Daoy (cell line): ENCODE data around the gene CSRP2. TPM values are rescaled to one million over a fixed set of nuclear protein-coding genes. Genes with fewer than 3 reads are reported as not detected.

ENCODE experiments used
- DNase-seq: peaks from one replicate; pipeline ENCODE4 v3.0.0-alpha.2; 2015; ENCODE audit warnings: low read depth
- total RNA-seq: library from RNA; depleted of rRNA; stranded (reverse); fragments of >200 nt; shearing (Covaris generic); gene quantifications from 2 replicates; pipeline ENCODE4 v1.2.3, GENCODE V29; 2014

CSRP2 gene
- total RNA-seq, 1 experiment from 2014 or later = 74.6 TPM

DNA sequence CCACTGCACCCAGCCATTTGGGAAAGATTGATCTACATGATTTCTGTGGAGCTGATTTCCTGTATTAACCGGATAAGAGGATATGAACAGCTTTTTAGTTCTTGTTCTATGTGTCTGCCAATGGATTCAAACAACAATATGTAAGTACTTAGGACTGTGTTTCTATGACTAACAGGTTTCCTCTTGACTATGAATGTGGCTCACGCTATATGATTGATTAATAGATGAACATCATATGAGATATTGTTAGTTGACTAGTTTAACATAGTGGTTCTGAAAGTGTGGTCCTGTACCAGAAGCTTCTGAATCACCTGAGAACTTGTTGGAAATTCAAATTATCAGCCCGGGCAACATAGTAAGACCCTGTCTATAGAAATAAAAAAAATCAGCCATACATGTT lies 12.8 kb upstream of the CSRP2 start:
- DNase-seq = no peak

DNA sequence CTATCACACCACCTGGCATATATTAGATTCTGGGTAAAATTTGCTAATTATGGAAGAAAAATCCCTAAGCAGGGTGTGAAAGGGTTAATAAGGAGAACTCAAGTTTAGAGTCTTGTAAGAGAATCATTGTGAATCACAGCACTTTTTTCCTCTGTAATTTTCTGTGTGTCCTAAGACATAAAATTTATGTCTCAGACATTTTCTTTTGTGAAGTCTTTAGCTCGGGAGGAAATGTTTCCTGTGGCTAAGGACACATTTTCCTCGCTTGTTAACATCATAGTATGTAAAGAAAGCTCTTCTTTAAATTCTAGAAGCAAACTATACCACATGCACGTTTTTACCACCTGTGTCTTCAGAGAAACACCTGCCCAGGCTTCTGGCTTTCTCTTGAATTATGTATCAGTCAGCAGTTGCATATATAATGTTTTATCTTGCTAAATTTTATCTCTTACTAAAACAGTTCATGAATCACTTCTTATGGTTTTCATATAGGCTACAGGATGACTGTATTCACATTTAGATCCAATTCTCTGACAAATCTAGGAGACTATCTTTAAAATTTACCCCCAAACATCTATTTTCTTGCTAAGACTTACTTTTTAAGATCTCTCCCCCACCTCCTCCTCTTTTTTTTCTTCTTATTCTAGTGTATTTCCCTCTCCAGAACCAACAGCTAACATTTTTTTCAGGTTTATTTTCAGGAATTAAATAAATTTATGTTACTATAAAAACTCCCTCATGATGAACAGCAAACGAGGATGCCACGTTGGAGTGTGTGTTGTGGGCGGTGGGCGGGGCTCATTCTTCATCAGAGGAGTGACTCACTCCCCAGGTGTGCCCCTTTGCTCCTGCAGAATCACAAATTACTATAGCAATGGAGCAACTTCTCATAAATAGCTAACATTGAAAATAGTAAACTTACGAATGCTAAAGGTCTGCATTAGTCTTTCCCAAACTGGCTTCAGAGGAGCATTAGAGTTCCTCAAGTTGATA lies 11.6 kb upstream of the CSRP2 start:
- DNase-seq = peak; percentile 31

DNA sequence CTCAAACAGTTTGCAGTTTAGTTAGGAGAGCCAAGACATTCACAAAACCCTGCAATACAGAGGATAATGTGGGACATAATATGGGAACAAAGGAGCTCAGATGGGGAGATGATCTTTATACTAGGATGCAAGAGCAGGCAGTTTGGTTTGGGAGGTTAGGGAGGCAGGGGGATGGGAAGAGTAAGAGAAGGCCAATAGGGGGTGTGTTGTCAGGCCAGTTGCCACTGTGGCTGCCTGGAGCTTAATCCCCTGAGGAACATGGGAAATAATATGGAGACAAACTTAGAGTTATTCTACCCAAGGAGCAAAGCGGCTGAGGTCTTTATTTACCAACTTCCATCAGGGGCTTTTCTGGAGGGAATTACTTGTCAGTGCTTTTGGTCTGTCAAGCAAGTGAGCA lies 10.0 kb upstream of the CSRP2 start:
- DNase-seq = no peak

DNA sequence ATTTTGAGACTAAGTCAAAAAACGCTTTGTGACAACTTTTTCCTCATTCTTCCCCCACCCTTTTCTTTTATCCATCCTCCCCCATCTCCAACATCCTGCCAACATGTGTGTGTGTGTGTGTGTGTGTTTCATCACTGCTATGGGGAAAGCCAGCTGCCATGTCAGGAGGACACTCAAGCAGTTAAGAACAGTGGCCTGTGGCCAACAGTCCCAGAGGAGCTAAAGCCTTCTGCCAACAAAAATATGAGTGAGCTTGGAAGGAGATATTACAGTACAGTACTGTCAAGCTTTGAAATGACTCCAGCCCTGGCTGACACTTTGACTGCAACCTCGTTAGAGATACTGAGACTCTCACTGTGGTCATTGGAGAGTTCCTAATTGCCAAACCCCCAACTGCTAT lies 5.0 kb upstream of the CSRP2 start:
- peak; percentile 30 for DNase-seq

DNA sequence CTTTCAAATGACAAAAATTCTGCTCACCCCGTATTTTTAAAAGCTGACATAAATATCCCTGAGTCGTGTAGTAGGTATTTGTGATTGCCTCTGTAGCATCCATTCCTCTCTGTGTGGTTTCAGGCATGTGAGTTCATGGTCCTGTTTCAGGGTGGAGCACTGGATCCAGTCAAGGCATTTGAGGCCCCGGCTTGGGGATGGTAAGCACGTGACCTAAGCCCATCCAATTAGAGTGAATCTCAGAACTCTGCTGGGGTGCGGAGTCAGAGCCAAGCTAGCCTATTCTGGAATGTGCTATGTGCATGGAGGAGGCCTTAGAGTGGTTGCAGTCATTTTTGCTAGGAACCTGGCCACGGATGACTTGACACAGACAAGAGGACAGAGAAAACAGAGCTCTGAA lies 4.3 kb upstream of the CSRP2 start:
- peak; percentile 19 for DNase-seq

DNA sequence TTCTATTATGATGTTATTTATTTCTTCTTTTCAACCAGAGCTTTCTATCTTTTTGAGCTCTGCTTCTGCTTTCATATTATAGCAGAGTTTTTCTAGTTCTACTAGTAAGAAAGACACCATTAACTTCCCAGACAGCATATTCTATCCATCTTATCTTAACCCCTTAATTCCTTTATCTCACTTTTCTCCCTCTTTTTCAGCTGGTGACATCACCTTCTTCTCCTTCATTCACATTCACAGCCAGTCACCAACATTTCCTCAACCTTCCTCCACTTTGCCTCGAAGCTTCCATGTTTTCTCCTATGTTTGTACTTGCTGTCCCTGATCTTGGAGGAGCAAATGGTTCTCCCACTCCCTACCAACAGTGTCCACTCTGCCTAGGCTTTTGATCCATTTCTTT lies 3.5 kb upstream of the CSRP2 start:
- no peak for DNase-seq

DNA sequence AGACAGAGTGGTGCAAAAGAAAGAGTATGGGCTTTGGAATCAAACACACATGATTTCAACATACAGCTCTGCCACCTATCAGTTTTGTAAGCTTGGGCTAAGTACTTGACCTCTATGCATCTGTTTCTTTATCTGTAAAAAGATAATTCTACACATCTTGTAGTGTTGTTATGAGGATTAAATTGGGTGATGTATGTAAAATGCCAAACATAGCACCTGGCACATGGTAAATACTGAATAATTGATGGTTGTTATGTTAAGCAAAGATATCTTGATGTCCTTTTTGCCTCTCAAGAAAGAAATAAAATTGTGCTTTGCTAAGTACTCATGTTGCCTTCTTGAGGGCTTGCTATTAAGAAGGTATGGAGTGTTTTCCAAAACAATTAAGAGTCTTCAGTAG lies 2.3 kb upstream of the CSRP2 start:
- no peak for DNase-seq

DNA sequence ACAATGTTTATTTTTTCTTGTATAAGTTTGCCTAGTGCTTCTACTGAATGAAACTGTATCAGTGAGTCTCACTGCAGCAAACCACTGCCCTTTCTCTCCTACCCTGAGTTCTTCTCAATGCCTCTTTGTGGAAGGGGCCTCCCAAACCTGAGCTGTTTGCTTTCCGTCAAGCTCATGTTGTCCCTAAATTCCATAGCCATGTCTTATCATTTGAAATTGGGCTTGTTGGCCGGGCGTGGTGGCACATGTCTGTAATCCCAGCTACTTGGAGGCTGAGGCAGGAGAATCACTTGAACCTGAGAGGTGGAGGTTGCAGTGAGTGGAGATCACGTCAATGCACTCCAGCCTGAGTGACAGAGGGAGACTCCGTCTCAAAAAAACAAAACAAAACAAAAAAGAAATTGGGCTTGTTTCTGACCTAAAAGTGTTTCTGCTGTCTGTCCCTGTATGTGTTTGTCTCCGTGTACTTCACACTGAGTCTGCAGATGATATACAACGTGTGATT lies 1.8 kb upstream of the CSRP2 start:
- no peak for DNase-seq

DNA sequence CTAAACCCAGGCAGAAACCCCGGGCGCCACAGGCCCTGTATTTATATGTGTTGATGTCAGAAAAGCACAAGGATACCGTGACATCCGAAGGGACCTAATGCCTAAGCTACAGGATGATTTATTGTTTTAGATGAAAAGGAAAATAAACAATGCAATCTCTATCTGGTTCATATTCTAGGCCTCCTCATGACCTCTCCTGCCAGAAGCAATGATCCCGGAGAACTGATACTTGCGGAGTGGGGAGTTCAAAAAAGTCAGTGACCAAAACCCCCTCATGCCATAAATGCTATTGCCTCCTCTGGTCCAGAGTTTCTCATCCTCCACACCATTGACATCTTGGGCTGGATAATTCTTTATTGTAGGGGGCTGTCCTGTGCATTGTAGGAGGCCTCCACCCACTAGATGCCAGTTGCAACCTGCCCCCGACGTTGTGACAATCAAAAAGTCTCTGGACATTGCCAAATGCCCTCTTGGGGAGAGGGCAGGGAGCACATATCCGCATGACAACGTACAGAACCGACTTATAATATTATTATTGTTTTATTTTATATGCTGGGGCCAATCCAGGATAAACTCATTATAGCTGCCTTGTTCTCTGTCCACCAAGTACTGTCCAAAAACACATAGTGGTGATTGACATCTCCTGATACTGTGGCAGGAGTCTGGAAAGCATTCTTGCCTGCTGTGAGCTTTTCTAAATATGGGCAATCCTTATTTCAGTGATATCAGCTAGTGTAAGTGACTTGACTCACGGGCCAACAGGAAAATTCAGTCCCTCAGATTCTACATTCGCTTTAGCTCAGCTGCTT lies 1.1 kb upstream of the CSRP2 start:
- no peak for DNase-seq

DNA sequence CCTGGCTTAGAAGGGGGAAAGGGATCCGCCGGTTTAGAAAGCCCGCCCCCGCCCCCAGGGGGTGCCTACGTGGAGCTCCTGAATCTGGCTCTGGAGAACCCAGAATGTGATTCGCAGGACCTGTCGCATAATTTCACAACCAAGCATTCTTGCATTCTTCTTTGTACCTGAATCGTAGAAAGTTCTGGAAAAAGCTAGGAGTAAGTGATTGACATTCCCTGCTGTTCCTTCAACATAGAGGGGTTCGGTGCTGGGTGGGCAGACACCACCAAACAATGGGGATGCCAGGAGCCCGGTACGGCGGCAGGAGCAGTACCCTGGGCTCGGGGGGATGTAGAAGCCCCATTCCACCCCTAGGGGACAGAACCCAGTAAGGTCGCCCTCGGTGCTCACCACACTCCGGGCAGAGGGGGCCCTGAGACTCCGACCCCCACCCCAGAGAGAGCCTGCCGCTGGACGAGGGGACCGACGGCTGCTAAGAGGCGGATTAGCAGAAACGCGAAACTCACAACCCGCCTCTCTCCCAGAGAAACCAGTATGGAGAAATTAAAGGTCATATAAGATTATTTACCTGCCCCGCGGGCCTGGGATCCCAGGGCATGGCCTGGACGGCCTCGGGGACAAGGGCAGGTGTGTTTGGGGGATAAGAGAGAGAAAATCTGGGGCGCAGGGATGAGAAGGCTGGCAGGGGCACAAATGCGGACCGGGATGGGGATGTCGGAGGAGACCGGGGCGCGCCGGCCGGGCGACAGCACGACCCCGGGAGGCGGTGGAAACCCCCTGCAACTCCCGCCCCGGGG lies 520 bp downstream of the CSRP2 start:
- DNase-seq = peak; percentile 46

DNA sequence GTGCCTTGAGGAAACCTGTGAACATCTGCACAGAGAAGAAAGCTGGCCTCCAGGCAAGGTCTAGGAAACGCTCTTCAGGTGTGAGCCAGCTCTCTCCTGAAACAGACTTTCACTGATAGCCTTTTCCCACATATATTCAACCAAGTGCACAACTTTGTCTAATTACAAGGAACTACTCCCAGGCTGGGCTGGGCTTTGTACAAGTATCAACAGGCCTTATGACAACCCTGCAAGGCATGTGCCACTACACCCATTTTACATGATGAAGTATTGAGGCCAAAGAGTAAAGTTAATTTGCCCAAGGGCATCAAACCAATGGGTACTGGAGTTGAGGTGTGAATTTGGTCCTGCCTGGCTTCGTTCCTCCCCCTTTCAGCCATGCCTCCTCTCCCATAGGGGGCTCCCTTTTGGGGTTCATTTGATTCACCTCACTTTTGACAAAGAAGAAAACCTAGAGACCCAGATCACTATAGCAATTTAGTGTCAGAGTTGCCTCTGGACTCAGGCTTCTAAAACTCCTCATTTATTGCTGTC lies 2.1 kb downstream of the CSRP2 start:
- DNase-seq = no peak

DNA sequence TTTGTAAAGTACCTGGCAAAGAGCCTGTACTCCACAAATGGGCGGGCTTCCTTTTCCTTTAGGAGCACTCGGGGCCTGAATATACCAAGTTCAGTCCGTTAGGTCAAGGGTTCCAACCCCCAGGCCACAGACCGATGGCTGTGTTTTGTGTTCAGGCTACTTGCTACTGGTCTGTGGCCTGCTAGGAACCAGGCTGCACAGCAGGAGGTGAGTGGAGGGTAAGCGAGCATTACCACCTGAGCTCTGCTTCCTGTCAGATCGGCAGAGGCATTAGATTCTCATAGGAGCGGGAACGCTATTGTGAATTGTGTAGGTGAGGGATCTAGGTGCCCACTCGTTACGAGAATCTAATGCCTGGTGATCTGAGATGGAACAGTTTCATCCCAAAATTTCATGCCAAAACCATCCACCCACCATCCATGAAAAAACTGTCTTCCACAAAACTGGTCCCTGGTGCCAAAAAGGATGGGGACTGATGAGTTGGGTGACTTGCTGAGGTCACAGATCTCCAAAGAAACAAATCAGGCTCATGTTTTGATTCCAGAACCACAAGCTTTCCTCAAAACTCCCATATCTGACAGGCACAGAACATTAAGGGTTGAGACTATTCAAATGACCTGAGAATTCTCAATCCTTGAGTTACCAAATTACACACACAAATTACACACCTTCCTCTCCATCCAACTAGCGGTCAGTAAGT lies 4.2 kb downstream of the CSRP2 start:
- DNase-seq = no peak

DNA sequence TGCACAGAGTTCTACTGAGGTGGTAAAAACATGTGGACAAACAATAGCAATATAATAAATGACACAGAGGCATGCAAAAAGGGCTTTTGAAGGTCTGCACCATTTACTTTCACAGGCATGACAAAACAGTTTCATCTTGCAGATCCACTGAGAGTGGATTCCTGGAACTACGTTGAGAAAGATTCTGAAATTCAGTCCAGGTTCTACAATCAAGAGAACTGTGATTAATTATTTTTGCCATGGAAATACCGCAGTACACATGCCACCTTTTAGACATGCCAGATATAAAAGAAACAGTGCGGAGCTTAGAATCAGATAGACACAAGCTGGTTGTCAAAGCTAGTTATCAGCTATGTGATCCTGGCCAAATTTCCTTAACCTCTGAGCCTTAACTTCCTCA lies 4.8 kb downstream of the CSRP2 start:
- no peak for DNase-seq

DNA sequence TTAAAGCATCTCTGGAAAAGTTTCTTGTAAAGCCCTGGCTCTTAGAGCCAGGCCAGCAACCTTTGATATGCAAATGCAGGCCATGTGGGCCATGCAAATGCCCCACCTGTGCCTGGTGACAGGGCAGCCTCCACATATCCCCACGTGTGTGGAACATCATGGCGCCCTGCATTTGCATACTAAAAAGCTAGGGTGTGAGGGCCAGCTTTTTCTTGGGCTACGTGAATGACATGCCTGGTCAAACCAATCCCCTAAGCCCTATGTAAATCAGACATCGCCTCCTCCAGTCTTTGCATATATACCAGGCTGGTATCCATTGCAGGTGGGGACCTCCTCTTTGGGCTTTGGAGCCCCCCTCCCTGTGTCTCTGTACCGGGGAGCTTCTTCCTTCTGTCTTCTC lies 6.4 kb downstream of the CSRP2 start:
- DNase-seq = no peak

DNA sequence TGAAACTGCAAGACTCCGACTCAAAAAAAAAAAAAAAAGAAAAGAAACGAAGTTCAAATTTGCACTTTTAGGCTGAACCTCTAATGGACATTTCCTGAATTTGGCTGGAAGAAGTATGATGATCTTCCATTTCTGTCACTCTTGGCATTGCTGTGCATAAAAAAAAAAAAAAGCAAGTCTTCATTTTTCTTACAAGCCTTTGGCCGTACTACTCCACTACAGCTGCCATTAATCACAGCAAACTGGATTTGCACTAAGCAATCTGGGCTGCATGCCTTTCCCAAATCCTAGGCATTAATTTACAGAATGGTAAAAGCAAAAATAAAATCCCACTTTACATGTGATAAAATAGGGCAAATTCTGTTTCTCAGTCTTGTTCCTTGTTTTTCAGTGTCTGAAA lies 7.1 kb downstream of the CSRP2 start:
- DNase-seq = no peak

DNA sequence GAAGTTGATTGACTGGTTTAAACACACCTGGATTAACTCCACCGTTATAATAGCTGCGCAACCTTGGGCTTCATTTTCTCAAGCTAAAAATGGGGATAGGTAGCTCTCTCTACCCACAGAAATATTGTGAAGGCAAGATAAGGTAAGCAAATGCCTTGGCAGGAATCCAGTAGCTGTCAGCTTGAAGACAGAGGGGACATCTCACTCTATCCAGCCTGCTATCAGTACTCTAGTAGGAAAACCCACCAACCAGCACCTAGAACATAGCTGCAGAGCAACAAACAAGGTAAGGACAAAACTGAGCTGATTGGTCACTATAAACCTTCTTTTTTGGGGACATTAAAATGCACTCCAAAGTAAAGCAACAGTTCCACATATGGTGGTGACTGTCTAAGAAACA lies 7.7 kb downstream of the CSRP2 start:
- no peak for DNase-seq

DNA sequence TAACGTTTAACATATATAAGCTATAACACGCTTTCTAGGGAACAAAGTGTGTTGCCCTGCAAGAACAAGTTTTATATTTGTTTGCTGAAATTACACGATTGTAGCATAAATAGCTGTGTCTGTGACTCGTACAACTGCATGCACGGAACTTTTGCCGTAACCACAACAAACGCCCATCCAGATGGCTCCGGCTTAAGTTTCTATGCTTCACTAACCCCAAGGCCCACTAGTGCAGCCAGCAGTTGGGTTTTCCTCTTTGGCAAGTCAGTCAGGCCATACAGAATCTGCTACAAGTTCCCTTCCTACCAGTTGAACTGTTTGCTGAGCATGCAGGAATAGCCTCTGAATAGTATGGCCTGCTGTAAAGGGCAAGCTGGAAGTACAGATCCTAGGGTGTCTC lies 12.1 kb downstream of the CSRP2 start:
- no peak for DNase-seq

DNA sequence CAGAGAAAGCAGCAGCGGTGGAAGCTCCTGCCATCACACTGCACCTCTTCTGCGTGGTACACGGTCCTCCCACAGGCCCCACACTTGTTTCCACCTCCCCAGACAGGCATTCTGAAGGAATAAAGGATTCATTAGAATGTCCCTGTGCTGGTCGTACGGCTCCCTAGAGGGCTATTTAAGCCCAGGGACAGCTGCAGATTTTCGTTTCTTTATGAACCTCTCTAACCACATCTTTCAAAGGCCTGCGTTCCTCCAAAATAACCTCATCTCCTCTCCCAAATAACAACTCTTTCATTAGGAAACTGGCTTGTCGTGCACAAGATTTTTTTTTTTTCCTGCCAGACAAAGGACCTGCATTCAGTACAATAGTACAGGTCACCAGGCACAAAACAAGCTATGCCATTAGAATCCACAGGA lies 12.7 kb downstream of the CSRP2 start:
- no peak for DNase-seq

DNA sequence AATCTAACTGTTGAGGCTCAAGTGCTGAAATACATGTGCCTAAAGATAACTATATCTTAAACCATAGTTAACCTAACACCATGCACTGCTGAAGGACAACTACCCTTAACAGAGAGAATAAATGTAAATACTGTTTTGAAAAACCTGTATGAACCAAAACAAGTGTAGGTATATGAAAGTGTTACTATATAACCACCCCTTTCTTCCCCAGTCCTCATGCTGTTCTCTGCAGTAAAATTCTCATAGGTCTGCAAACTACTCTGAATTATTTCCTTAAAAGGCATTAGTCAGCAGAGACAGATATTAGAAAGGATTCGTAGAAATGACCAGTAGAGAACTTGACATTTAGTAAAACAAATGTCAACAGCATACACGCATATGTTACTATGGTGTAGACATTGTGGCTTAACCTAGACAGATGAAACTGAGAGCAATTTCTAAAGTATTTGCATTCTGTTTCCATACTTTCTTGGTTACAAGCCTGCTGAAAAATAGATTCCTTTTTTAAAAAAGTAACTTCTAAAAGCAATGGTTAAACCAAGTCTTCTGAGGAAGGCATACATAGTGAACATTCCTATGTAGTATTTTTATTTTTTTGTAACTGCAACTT lies 13.9 kb downstream of the CSRP2 start:
- DNase-seq = no peak

DNA sequence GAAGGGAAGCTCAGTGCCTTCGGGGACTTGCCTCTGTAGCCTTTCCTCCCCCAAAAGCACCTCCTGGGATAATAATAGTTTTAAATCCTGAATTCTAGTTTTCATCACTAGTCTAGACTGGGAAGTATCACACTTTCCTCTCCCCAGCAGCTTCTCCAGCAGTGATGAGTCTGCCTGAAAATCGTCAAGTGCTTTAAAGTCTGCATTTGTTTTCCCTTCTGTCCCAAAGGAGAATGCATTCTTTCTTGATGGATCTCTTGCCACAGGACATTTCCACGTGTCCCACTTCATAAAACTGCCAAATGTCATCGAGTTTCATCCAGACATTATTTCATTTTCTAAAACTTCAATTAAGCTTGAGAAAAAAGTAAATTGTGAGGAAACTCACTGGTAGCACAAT lies 15.0 kb downstream of the CSRP2 start:
- DNase-seq = no peak
